ENCODE results near the gene ZBTB18.
"Not testable (repeated sequence)": the region's sequence is repeated elsewhere in the genome, so short reads cannot be mapped to it uniquely, and the experiment has no call there.

GRCh38 chr1:244014862-244015261 lies 36.2 kb upstream of the ZBTB18 start:
- TF ChIP-seq POLR2A (IDR thresholded peaks at IDR 0.05; ENCODE audit: low read length); GATA1 (IDR thresholded peaks at IDR 0.05; ENCODE audit: low read depth, low read length): not testable (repeated sequence)
